HL-60 (cell line): ENCODE results near the gene NUP98.

Experiments used
- DNase-seq, 2 experiments: peaks; one replicate each; pipeline ENCODE4 v3.0.0-alpha.2; 2010 to 2020; ENCODE audit warnings: low read depth in 1 of 2, low spot score in 1 of 2
- H3K27ac ChIP-seq: fragments of 250-450 bp; sonication (Bioruptor Pico); replicated peaks from 2 replicates; pipeline ENCODE4 v1.5.1; 2020; ENCODE audit warnings: mild to moderate bottlenecking, moderate library complexity
- H3K27me3 ChIP-seq: fragments of 250-450 bp; sonication (Bioruptor Pico); 2 replicates; pipeline ENCODE4 v1.5.1; 2021; ENCODE audit warnings: mild to moderate bottlenecking, moderate library complexity; ENCODE audit not compliant: insufficient read depth, poor library complexity, severe bottlenecking
- H3K4me3 ChIP-seq: replicated peaks from 2 replicates; pipeline ENCODE4 v1.5.1; 2011; ENCODE audit warnings: mild to moderate bottlenecking, control low read depth, low read length; ENCODE audit not compliant: insufficient read depth
- CTCF ChIP-seq: IDR thresholded peaks from one replicate; pipeline ENCODE4 v1.5.1; 2011; ENCODE audit warnings: low read length, control low read depth, inconsistent platforms; ENCODE audit not compliant: insufficient read depth
- GABPA ChIP-seq: IDR thresholded peaks from 2 replicates; pipeline ENCODE4 v1.6.1; 2012; ENCODE audit warnings: low read depth
- POLR2AphosphoS5 ChIP-seq: IDR thresholded peaks from 2 replicates; pipeline ENCODE4 v1.6.1; 2012; ENCODE audit warnings: low read depth
- REST ChIP-seq: IDR thresholded peaks from 2 replicates; pipeline ENCODE4 v1.6.1; 2012; ENCODE audit warnings: low read depth; ENCODE audit not compliant: insufficient replicate concordance
- SPI1 ChIP-seq: IDR thresholded peaks from 2 replicates; pipeline ENCODE4 v1.6.1; 2012; ENCODE audit warnings: low read depth, mild to moderate bottlenecking, borderline replicate concordance

Gene NUP98

GRCh38 chr11:3735827-3736226 is 61.5 kb downstream of the NUP98 start:
- Histone ChIP-seq H3K27ac (no peak overlapping the region), H3K27me3 (no peaks in the 10 kb centered on the region), H3K4me3 (no peak overlapping the region)
- DNase-seq = no peak
- TF ChIP-seq GABPA (no peak), CTCF (no peak), POLR2AphosphoS5 (no peak), SPI1 (no peak)

GRCh38 chr11:3732671-3733436 is 64.5 kb downstream of the NUP98 start:
- no peak for DNase-seq
- Histone ChIP-seq H3K27me3 (no peaks in the 10 kb centered on the region), H3K27ac (no peak overlapping the region), H3K4me3 (no peak overlapping the region)
- TF ChIP-seq REST (no peak), GABPA (no peak), CTCF (no peak), POLR2AphosphoS5 (no peak), SPI1 (no peak)

- peak overlapping the region; percentile 51 for H3K27ac ChIP-seq
- no peak for TF ChIP-seq REST
- TF ChIP-seq GABPA = no peak
- TF ChIP-seq CTCF = no peak
- no peak for TF ChIP-seq SPI1
- no peak for TF ChIP-seq POLR2AphosphoS5
- no peaks in the 10 kb centered on the region for H3K27me3 ChIP-seq
- H3K4me3 ChIP-seq = no peak overlapping the region
- DNase-seq = peak; percentile 59 to 81
Observed at GRCh38 chr11:3723014-3723708, 74.2 kb downstream of the NUP98 start.
